Mononuclear cell (primary cell): ENCODE measurements around the gene AGPAT2. TPM values are rescaled to one million over a fixed set of nuclear protein-coding genes. Genes with fewer than 3 reads are reported as not detected.

ENCODE experiments used
- total RNA-seq: library from RNA; depleted of rRNA; stranded (reverse); fragments of >200 nt; gene quantifications from one replicate; pipeline ENCODE4 v1.2.3, GENCODE V29; 2012

The AGPAT2 gene
- total RNA-seq, 1 donor: 18.7 TPM

Other genes starting within 250 kb of the AGPAT2 start
- gene INPP5E, start 247.6 kb downstream of the AGPAT2 start, total RNA-seq: 5.5 TPM
- 38.0 TPM for gene SEC16A, start 204.4 kb downstream of the AGPAT2 start, total RNA-seq
- 28.1 TPM for gene NOTCH1, start 141.4 kb downstream of the AGPAT2 start, total RNA-seq
- gene EGFL7, start 24.5 kb downstream of the AGPAT2 start, total RNA-seq: 2.1 TPM
- gene DIPK1B, start 25.1 kb upstream of the AGPAT2 start, total RNA-seq: 2.7 TPM
- not detected for gene LCN10, start 55.5 kb upstream of the AGPAT2 start, total RNA-seq
- not detected for gene LCN6, start 61.1 kb upstream of the AGPAT2 start, total RNA-seq
- gene LCN8, start 70.8 kb upstream of the AGPAT2 start, total RNA-seq: not detected
- not detected for gene LCN15, start 77.1 kb upstream of the AGPAT2 start, total RNA-seq
- 16.1 TPM for gene TMEM141, start 103.9 kb upstream of the AGPAT2 start, total RNA-seq
- gene CCDC183, start 108.9 kb upstream of the AGPAT2 start, total RNA-seq: 1.7 TPM
- 36.4 TPM for gene RABL6, start 120.5 kb upstream of the AGPAT2 start, total RNA-seq
- 0.73 TPM for gene AJM1, start 155.0 kb upstream of the AGPAT2 start, total RNA-seq
- gene PHPT1, start 162.0 kb upstream of the AGPAT2 start, total RNA-seq: 14.0 TPM
- gene MAMDC4, start 164.9 kb upstream of the AGPAT2 start, total RNA-seq: 0.52 TPM
- gene EDF1, start 178.9 kb upstream of the AGPAT2 start, total RNA-seq: 162 TPM
- gene TRAF2, start 199.1 kb upstream of the AGPAT2 start, total RNA-seq: 6.4 TPM